Superior temporal gyrus (tissue), 1 donor: ENCODE measurements around the gene FLT3.
"Not testable (repeated sequence)": the region's sequence is repeated elsewhere in the genome, so short reads cannot be mapped to it uniquely, and the experiment has no call there.

Experiments
- DNase-seq: peaks from one replicate; pipeline ENCODE4 v3.0.0-alpha.2; 2016; ENCODE audit errors: extremely low spot score

Gene FLT3

DNA sequence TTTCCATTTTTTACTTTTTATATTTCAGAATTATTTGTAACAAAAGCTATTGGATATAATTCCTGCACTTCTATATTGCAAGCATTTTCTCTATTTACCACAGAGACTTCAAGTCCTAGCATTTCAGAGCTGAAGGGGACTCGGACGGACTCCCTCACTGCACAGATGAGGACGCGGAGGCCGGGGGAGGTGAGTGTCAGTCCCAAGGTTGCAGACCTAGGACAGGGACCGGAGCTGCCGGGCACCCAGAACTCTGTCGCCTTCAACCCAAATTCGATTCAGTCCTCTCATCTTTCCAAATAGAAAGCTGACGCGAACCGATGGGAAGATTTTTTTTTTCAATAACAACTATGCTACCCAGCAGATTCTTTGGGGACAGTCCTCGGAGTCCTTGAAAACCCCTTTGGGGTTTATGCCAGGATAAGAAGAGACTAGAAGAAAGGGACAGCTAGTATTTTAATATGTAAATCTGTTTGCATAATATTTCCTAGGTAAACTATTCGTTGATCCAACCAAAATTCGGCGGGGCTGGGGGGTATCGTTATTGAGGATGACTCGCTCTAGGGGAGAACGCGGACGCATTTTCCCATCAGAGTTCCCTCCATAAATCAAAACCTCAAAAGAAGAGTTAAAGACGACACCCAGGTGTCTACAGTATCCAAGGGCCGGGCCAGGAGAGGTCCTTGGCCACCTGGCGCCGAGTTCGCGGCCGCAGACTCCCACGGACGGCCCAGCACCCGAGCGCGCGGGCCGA is 803 bp downstream of the FLT3 start:
- DNase-seq: no peak

DNA sequence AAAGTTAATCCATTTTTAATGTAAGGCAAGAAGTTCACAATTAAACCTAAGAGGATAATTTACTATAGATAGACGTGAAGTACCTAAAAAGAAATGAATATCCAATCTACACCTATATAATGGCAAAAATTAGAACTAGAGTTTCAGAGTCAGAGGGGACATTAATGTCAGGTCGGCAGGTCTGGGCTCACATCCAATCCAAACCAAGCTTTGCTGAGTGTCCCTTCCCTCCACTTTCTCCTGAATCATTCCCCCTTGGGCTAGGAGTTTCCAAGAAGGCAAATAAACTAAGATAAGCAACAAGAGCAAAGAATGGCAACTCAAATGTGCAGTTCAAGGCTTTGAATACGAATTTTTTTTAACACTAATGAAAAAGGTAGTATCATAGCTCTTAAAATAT is 2.9 kb downstream of the FLT3 start:
- DNase-seq: no peak

DNA sequence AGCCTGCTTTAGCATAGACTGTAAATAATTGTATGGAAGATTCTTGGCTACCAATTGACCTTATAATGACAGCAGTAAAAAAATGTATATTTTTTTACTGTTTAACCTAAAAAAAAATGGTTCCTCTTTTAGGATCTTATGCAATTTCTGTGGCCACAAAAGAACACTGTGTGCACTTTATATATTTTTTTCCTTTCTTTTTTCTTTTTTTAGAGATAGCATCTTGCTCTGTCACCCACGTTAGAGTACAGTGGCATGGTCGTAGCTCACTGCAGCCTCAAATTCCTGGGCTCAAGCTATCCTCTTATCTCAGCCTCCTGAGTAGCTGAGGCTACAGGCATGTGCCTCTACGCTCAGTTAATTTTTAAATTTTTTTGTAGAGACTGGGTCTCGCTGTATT is 6.1 kb downstream of the FLT3 start:
- DNase-seq: no peak

DNA sequence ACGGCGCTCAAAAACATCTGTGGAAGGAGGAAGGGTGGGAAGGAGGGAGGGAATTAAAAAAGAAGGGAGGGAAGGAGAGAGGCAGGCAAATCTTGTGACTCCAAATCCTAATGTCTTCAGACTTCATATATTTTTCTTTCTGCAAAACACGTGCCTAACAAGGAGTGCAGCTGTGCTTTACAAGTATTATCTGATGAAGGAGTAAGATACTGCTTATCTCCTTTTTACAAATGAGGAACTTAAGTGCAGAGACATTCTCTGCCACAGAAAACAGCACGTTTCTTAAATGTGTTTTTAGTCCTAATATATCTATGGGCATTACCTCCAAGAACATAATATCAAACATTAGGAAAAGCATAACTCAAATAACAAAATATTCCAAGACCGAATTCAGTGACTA is 6.5 kb downstream of the FLT3 start:
- DNase-seq: no peak

DNA sequence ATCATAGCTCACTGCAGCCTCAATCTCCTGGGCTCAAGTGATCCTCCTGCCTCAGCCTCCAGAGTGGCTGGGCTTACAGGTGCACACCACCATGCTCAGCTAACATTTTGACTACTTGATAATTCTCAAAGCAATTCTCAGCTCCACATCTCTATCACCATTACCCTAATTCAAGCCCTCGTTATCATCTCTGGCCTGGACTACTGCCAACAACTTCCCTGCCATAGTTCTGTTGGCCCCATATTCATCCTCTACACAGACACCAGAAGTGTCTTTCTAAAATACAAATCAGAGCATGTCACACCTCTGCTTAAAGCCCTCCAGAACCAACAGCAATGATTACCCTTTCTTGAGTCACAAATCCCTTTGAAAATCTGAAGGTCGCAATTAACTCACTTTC is 7.9 kb downstream of the FLT3 start:
- DNase-seq: no peak

DNA sequence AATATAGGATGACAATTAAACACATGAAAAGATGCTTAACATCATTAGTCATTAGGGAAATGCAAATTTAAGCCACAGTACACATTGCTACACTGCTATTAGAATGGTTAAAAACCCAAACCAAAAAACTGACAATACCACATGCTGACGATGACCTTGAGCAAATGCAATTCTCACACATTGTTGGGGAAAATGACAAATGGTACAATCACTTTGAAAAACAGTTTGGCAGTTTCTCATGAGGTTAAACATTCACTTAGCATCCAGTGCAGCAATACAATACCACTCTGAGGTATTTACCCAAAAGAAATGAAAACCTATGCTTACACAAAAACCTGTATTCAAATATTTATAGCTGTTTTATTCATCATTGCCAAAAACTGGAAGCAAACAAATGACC is 11.3 kb downstream of the FLT3 start:
- no peak for DNase-seq

DNA sequence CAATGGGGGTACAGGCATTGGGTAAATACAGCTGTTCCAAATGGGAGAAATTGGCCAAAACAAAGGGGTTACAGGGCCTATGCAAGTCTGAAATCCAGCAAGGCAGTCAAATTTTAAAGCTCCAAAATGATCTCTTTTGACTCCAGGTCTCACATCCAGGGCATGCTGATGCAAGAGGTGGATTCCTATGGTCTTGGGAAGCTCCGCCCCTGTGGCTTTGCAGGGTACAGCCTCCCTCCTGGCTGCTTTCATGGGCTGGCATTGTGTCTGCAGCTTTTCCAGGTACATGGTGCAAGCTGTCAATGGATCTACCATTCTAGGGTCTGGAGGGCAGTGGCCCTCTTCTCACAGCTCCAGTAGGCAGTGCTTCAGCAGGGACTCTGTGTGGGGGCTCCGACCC is 22.6 kb downstream of the FLT3 start:
- not testable (repeated sequence) for DNase-seq

DNA sequence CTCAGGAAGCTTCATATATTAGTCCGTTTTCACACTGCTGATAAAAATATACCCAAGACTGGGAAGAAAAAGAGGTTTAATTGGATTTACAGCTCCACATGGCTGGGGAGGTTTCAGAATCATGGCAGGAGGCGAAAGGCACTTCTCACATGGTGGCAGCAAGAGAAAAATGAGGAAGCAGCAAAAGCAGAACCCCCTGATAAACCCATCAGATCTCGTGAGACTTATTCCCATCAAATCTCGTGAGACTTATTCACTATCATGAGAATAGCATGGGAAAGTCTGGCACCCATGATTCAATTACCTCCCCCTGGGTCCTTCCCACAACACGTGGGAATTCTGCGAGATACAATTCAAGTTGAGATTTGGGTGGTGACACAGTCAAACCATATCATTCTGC is 23.1 kb downstream of the FLT3 start:
- DNase-seq: no peak

DNA sequence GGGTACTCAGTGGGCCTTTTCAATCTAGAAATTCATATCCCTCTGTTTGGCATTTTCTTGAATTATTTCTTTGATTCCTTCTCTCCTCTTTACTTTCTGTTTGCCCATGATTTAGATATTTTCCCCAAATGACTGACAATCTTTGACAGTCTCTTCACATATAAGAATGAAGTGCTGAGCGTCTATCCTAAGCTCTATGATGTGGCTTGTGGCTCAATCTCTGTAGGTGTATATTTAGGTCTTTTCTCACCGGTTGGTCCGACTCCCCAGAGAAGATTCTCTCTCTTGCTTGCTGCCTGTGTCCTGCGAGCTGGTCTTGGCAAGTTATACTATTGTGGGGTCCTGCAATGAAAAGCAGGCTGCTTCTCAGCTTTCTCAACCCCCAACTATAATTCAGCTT is 29.0 kb downstream of the FLT3 start:
- no peak for DNase-seq

DNA sequence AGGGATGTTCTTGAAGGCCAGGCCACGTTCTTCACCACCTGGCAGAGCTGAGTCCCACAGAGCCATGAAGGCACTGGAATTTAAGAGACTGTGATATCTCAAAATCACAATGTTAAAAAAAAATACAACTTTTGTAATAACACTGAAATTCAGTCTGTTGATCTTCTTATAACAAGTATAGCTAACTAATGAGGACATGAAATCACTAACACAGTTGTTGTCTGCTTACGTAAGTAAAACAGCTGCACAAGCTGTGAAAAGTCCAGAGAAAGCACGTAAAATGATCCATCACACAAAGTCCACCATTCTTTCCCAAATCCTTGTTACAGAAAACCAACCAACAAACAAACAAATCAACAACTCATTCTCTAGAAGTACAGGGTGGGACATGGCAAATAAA is 32.9 kb downstream of the FLT3 start:
- no peak for DNase-seq

DNA sequence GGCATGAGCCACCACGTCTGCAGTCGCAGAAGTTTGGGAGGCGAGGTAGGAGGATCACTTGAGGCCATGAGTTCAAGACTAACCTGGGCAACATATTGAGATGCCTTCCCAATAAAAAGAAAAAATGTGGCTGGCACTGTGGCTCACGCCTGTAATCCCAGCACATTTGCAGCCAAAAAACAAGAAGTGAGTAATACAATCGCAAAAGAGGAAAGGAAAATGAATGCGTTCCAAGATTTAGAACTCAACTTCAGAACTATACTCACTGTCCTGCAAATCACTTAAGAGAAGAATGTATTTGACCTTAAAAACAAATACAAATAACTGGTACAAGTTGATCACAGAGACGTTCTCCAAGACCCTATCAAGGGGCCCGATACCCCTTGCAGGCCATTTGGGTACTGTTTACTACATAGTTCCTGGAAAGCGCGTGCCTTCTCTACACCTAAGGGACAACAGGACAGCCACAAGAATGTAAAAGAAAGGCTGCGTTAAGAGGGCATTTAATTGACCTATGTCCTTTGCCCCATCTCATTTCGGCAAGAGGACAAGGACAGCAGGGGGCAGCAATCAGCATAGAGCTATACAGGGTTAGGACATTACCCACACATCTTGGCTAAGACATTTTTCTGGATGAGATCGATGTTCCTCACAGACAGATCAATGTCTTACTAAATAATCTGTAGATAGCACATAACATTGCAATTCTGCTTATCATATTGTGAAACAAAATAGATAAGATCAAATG is 41.3 kb downstream of the FLT3 start:
- no peak for DNase-seq

DNA sequence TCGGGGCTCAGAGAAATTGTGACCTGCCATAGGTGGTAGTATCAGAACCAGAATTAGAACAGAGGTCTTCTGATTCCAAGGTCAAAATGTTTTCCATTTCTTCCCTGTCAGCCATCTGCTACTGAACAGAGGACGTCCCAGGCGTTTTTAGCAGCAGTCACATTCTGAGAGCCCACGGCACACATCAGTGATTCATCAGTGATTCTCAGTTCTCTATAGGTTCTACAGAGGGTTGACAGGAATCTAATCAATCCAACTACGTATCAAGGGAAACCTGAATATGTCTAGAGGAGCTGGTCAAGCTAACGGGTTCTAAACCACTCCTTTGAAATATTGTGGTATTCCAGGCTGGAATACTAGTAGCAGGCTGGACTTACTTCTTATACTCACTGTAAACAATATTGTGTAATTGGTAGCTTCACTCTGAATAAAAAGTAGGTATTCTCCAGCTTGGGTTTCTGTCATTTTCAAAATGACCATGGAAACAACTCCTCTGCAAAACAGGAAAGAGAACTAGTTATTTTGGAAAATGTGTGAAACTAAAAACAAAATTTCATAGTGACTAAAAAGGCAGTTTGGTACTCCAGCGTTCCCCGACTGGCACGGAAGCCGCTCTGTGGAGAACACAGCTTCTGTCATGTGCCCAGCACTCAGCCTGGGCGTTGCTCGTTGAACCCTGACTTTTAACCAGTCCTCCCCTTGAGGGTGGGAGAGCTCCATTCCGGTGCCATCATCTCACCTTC is 43.2 kb downstream of the FLT3 start:
- DNase-seq: no peak

DNA sequence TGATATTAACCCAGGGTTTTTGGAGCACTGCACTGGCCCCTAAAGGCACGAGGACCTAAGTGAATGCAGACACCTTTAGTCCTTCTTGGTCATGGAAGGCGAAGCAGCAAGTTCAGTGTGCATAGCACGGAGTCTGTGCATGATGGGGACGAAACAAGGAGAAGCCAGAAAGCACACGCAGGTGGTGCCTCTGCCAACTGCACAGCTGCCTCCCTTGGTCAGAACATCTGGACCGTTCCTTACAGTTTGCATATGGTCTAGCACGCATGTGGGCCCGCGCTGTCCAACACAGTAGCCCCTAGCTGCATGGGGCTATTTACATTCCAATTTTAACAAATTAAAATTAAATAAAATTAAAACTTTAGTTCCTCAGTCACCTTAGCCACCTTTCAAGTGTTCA is 44.0 kb downstream of the FLT3 start:
- DNase-seq: no peak

DNA sequence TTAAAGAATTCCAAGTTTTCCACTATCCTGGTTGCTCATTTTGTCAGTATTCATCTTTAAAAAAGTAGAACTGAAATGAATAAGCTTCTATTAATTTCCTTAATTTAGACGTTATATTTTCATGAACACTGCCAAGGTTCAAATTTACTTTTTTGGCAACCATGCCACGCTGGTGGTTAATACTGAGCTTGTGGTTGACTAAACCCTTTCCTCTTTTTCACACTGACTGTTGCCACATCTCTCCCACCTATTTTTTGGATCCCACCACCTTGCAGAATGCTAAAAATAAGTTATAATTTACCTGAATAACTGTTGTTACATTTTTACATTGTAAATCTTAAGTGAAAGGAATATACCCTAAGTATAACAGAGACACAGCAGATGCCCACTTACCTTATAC is 45.0 kb downstream of the FLT3 start:
- DNase-seq: no peak

DNA sequence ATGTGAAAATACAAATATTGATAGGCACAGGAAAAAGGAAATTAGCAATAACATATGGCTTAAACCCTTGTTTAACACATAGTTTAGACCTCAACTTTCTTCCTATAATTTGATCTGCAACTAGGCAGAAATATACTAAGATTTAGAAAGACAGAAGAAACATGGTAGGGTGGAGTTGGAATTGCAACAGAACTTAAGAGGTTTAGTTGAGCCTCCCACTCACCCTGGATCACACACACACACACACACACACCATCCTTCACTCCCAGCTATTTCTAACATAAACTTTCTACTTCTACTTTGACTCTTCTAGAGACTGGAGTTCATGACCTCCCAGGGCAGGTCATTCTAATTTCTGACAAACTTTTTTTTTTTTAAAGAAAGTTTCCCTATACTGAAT is 47.4 kb downstream of the FLT3 start:
- no peak for DNase-seq

DNA sequence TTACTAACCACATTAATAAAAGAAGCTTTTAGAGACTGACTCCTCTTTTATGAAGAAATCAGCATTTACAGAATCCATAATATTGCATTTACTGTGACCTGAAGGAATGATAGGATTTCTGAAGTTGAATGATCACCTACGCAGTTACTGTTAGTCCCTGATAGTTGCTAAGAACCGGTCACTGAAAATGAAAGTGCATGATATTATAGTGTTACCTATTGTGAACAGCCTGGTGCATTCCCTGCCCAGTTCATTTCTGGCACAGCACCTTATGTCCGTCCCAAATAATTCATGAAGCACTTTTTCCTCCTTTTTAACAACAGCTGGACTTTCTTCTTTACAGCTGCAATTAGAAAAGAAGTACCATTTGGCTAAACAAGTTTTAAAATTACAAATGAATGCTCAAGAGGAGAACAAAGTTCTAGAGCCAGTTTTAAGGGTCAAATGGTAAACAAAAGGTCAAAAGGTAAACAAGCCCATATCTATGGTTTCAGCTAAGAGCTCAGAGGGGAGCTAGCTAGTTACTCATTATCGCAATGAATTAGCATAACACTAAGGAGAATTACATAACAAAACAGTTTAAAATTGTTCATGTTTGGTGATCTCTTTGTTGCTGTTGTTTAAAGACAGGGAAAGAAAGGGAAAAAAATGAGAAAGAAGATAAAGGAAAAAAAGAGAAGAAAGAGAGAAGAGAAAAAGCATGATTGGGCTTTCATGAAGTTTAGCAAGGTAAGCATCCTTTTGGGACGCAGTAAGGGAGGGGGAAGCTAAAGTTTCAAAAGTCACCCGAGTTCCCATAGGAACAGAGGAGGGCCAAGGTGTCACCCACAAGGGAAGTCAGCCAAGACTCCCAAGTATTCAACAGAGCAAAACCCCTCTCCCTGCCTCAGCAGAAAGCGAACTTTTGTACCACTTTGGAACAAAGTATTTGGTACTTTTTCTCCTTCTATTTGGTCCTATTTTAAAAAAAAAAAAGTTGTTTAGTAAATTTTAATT is 50.2 kb downstream of the FLT3 start:
- no peak for DNase-seq

DNA sequence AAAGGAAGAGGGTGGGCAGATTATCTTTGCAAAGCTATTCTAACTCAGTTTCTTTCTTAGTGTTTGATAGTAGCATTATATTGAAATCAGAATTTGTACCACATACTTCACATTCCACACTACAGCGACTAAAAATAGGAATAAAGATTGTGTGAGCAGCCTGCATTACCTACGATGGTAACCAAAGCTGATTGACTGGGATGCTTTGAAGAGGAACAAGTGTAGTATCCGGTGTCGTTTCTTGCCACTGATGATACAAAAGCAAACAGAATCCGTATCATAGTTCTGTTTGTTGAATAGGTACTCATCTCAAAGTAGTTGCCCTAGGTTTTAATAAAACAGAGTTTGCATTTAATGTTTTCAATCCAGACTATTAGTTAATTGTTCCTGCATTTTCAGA is 51.2 kb downstream of the FLT3 start:
- no peak for DNase-seq

DNA sequence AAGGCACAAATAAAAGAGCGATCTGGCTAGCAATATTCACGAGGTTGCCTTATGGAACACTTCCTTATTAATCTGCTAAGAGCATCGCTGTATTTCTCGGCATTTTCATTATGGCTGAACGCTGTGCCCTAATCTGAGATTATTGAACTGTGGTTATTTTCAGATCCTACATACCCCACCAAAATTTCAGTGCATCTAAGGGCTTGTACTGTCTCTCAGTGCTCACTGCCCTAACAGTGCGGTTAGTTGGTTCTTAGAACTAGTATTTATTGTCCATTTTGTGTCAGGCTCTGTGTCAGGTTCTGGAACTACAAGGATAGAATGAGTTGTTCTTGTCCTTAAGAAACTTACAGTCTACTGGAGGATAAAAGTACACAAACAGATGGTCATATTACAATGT is 51.6 kb downstream of the FLT3 start:
- DNase-seq: no peak

DNA sequence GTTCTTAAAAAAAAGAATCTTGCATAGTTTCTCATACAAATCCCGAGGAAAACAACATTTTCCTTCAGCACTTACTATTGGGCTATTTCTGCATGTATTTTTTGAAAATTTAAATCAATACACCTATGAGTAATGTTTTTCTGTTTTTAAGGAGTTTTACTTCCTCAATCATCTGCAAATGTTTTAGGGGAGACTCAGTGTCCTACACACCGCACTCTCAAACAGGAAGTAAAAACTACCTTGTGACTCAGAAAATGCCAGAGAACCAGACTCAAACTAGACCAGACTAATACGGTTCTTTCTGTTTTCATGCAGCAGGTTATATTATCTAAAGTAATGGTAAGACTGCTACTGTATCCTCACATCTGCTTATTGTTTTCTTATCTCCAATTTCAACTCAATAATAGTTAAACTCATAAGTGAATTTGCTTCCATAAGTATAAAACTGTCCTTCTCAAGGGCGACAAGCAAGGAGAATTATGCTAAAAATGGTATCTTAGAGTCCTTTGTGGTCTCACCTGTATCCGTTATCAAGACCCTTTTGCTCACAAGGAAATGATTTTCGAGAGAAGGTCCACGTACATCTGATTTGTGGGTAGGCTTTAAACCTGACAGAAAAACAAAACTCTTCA is 52.5 kb downstream of the FLT3 start:
- DNase-seq: no peak

DNA sequence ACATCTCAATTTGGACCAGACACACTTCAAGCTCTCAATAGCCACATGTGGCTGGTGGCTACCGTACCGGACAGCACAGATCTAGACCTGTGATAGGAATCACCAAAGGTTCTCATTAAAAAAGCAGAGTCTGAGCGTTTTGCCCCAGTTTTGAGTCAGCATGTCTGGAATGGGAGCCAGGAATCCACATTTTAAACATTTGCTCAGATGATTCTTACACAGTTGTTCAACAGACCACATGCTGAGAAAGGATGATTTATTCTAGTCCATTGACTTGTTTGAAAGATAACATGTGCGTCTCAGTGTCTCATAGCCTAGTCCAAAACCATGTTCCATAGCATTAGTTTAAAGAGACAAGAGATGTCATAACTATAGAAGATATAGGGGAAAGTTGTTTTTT is 53.4 kb downstream of the FLT3 start:
- no peak for DNase-seq

DNA sequence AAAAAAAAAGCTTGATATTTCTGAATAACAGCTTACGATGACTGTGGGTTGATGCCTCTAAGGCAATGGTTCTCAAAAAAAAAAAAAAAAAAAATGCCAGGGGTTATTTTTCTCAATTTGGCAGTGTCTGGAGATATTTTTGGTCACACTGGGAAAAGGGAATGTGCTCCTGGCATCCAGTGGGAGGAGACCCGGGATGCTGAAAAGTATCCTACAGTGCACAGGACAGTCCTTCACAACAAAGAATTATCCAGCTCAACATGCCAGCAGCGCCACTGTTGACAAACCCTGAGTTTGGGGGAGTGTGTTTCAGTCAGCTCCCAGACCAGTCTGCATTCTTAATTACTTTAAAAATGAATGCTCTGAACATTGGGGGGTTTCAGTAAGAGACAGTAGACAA is 54.5 kb downstream of the FLT3 start:
- no peak for DNase-seq
